ENCODE measurements around the gene LGALS12.

LGALS12 gene

DNA sequence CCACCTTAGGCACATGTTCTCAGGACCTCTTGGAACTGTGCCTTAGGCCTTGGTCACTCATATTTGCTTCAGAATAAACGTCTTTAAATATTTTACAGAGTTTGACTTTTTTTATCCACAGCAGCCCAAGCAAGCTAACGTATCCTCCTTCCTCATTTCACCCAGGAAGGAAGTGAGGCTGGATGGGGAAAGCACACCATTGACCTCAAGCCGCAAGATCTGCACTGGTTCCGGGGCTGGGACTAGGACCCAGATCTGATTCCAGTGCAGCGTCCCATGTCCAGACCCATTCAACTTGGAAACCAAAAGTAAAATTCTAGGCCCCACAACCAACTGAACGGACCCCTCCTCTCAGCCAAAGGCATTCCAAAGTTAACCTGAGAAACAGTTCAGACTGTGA is 2.4 kb upstream of the LGALS12 start:
- no peak for DNase-seq (ENCODE audit: low read depth)
- TF ChIP-seq, protein P1, sequence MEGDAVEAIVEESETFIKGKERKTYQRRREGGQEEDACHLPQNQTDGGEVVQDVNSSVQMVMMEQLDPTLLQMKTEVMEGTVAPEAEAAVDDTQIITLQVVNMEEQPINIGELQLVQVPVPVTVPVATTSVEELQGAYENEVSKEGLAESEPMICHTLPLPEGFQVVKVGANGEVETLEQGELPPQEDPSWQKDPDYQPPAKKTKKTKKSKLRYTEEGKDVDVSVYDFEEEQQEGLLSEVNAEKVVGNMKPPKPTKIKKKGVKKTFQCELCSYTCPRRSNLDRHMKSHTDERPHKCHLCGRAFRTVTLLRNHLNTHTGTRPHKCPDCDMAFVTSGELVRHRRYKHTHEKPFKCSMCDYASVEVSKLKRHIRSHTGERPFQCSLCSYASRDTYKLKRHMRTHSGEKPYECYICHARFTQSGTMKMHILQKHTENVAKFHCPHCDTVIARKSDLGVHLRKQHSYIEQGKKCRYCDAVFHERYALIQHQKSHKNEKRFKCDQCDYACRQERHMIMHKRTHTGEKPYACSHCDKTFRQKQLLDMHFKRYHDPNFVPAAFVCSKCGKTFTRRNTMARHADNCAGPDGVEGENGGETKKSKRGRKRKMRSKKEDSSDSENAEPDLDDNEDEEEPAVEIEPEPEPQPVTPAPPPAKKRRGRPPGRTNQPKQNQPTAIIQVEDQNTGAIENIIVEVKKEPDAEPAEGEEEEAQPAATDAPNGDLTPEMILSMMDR (IDR thresholded peaks at IDR 0.05; ENCODE audit: insufficient read depth, low read depth, low read length, missing control alignments), result no peak
- H3K4me3 ChIP-seq (ENCODE audit: low read length), result no peak overlapping the region

DNA sequence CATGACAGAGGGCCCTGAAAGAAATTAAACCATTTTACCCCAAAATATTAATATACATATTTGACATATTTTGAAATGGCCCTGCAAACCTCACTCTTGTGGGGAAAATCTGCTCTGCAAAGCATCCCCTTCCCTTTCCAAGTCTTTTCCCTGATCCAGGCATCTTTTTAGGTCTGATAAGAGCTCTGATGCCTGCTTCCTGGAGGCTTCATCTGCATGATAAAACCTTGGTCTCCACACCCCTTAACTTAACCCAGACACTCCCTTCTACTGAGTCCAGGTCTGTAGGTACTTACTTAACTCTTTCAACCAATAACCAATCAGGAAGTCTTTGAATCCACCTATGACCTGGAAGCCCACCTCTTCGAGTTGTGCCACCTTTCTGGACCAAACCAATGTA is 1.8 kb upstream of the LGALS12 start:
- no peak overlapping the region for H3K4me3 ChIP-seq (ENCODE audit: low read length)
- no peak for DNase-seq (ENCODE audit: low read depth)
- TF ChIP-seq, protein P1 (IDR thresholded peaks at IDR 0.05; ENCODE audit: insufficient read depth, low read depth, low read length, missing control alignments), result no peak

DNA sequence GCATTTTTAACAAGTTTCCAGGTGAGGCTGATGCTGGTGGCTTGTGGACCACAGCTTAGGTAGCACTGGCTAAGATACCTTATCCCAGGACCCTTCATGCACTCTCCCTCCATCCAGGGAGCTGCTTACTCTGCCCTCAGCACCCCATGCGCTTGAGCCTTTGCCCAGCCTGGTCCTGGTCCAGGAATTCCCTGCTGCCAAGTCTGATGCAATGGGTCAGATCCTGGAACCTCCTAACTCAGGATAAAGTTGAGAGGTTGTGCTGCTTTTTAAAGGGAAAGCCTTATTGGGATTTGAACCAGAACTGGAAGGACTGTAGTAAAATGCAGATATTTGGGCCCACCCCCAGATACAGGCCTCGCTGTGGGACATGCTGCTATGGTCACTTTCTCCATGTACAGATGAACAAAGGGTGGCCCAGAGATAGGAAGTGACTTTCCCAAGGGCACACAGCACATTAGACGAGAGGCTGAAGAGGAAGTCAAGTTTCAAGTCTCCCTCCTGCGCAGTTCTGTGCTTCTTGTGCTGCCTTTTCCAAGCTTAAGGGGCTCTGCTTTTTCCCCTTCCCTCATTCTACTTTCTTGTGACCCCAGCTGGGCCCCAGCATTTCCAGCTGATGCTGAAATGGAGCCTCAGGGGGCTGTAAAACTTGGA is 824 bp upstream of the LGALS12 start:
- H3K4me3 ChIP-seq (ENCODE audit: low read length), result no peak overlapping the region
- TF ChIP-seq, protein P1 (IDR thresholded peaks at IDR 0.05; ENCODE audit: insufficient read depth, low read depth, low read length, missing control alignments), result no peak
- no peak for DNase-seq (ENCODE audit: low read depth)

DNA sequence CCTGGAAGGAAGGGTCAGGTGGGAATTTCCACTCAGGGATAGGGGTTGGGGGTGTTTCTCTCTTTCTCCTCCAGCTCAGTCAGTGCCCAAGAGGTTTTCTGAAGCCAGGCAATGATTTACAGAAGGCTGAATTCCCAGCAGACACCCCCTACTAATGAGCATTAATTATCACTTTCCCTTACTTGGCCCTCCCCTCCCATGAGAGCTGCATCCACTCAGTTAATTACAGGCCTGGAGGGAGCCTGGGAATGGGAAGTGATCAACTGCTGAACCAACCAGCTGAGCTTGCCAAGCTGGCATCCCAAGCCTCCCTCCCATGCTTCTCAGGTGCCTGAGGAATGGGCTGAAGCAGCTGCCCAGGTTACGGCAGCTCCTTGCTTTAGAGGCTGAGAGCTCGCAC is 992 bp downstream of the LGALS12 start:
- no peak overlapping the region for H3K4me3 ChIP-seq (ENCODE audit: low read length)
- TF ChIP-seq, protein P1 (IDR thresholded peaks at IDR 0.05; ENCODE audit: insufficient read depth, low read depth, low read length, missing control alignments), result no peak
- no peak for DNase-seq (ENCODE audit: low read depth)

DNA sequence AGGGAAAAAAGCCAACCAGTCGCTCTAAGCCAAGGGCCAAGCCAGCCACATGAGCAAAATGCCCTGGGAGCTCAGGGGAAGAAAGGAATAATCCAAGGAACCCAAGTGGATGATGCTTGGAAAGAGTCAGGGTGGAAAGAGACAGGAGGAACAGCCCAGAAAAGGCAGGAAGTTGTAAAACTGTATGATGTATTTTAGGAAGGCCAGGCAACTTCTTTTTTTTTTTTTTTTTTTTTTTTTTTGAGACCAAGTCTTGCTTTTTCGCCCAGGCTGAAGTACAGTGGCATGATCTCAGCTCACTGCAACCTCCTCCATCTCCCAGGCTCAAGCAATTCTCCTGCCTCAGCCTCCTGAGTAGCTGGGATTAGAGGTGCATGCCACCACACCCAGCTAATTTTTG is 1.6 kb downstream of the LGALS12 start:
- DNase-seq (ENCODE audit: low read depth), result no peak
- no peak overlapping the region for H3K4me3 ChIP-seq (ENCODE audit: low read length)
- TF ChIP-seq, protein P1 (IDR thresholded peaks at IDR 0.05; ENCODE audit: insufficient read depth, low read depth, low read length, missing control alignments), result no peak

DNA sequence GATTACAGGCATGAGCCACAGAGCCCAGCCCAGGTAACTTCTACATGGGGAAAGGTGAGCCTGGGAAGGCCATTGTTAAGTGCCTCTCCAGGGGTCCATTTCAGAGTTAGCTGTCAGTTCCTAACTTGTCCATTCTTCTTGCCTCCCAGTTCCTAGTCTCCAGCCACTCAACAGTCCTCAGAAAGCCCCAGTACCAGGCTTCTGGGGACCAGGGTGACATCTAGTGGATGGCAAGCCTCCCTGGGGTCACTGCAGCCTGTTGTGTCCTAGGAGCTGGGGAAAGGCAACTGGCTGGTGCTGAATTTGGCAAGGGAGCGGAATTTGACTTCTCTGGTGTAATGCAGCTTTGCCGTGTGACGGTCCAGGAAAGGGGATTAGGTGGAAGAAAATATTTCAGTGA is 2.1 kb downstream of the LGALS12 start:
- no peak overlapping the region for H3K4me3 ChIP-seq (ENCODE audit: low read length)
- DNase-seq (ENCODE audit: low read depth), result no peak
- TF ChIP-seq, protein P1 (IDR thresholded peaks at IDR 0.05; ENCODE audit: insufficient read depth, low read depth, low read length, missing control alignments), result peak; percentile 23

DNA sequence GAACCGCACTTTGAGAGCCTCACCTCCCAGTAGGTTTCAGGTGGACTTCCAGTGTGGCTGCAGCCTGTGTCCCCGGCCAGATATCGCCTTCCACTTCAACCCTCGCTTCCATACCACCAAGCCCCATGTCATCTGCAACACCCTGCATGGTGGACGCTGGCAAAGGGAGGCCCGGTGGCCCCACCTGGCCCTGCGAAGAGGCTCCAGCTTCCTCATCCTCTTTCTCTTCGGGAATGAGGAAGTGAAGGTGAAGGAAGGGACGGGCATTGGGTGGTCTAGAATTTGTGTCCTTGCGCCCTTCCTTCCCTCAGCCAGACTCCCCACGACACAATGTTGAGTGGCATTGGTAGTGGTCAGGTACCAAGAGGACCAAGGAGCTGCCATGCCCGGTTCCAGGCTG is 2.9 kb downstream of the LGALS12 start:
- no peak overlapping the region for H3K4me3 ChIP-seq (ENCODE audit: low read length)

More for the DNA sequence above, 2.9 kb downstream of the LGALS12 start:
- no peak for DNase-seq (ENCODE audit: low read depth)
- TF ChIP-seq, protein P1 (IDR thresholded peaks at IDR 0.05; ENCODE audit: insufficient read depth, low read depth, low read length, missing control alignments), result no peak

Data from epithelial cell of esophagus (primary cell).